B cell (primary cell): Measurements from ENCODE around the gene CMTM5. TPM values are rescaled to one million over a fixed set of nuclear protein-coding genes. Genes with fewer than 3 reads are reported as not detected.

ENCODE experiments used
- ATAC-seq: fragments of 200-7000 bp; cut with Tn5 transposase; one replicate; pipeline ENCODE4 v1.10.0; 2021; ENCODE audit warnings: low read depth, mild to moderate bottlenecking, moderate number of reproducible peaks, moderate library complexity
- CTCF ChIA-PET: fragments of 350-600 bp; sonication (Branson Sonifier 250); formaldehyde crosslinking; loops from one replicate; lab custom pipeline; 2021; ENCODE audit warnings: antibody characterized with exemption, inconsistent platforms; lab: Charles Lee
- POLR2A ChIA-PET: fragments of 350-600 bp; sonication (Branson Sonifier 250); formaldehyde crosslinking; loops from one replicate; lab custom pipeline; 2021; ENCODE audit warnings: antibody characterized with exemption; lab: Charles Lee
- DNase-seq: peaks from one replicate; pipeline ENCODE4 v3.0.0; 2013
- H2AFZ ChIP-seq: 2 replicates; pipeline ENCODE4 v1.6.1; 2012; ENCODE audit warnings: mild to moderate bottlenecking, low read depth, low read length; ENCODE audit not compliant: insufficient read depth, poor library complexity, severe bottlenecking
- H3K27ac ChIP-seq, 2 donors: 1 replicate in 1 of 2; 2 replicates in 1 of 2; pipeline ENCODE4 v1.5.1; 2012 to 2013; ENCODE audit warnings: low read length in 2 of 2, mild to moderate bottlenecking in 2 of 2, moderate library complexity in 1 of 2
- H3K27me3 ChIP-seq, 4 experiments: fragments of 200-600 bp in 1 of 4; sonication (generic) in 1 of 4; replicated peaks in 1 of 4; 1 replicate in 2 of 4; 2 replicates in 2 of 4; pipeline versions ENCODE4 v1.6.1 to v1.7.0; 2013 to 2016; ENCODE audit warnings: low read length in 3 of 4, mild to moderate bottlenecking in 2 of 4, mixed read lengths in 1 of 4, moderate library complexity in 1 of 4; ENCODE audit not compliant: insufficient read depth in 4 of 4, control insufficient read depth in 3 of 4; ENCODE audit errors: control extremely low read depth in 1 of 4
- H3K36me3 ChIP-seq, 2 experiments: replicated peaks in 1 of 2; 1 replicate in 1 of 2; 2 replicates in 1 of 2; pipeline versions ENCODE4 v1.6.1 to v1.7.1; 2013; ENCODE audit warnings: low read length in 1 of 2; ENCODE audit not compliant: insufficient read depth in 2 of 2, control insufficient read depth in 1 of 2; ENCODE audit errors: control extremely low read depth in 1 of 2, extremely low read depth in 1 of 2
- H3K4me1 ChIP-seq, 2 donors: fragments of 200-600 bp in 1 of 2; sonication (generic) in 1 of 2; 1 replicate in 1 of 2; 2 replicates in 1 of 2; pipeline versions ENCODE4 v1.5.1 to v1.6.1; 2013 to 2017; ENCODE audit warnings: low read length in 2 of 2; ENCODE audit not compliant: control insufficient read depth in 2 of 2, insufficient read depth in 2 of 2
- H3K4me2 ChIP-seq: replicated peaks from 2 replicates; pipeline ENCODE3; 2012; ENCODE audit warnings: mild to moderate bottlenecking, low read depth, low read length; ENCODE audit not compliant: poor library complexity, severe bottlenecking
- H3K4me3 ChIP-seq, 5 experiments: fragments of 200-600 bp in 1 of 5; sonication (generic) in 1 of 5; 1 replicate in 3 of 5; 2 replicates in 2 of 5; pipeline versions ENCODE4 v1.5.1 to v1.7.0; 2011 to 2016; ENCODE audit warnings: low read length in 4 of 5, mild to moderate bottlenecking in 4 of 5, low read depth in 2 of 5, control low read depth in 1 of 5, moderate library complexity in 1 of 5; ENCODE audit not compliant: insufficient read depth in 1 of 5; ENCODE audit errors: control extremely low read depth in 1 of 5, extremely low read depth in 1 of 5
- H3K79me2 ChIP-seq: fragments of 200-600 bp; sonication (generic); one replicate; pipeline ENCODE4 v1.6.0; 2016; ENCODE audit warnings: low read length; ENCODE audit not compliant: control insufficient read depth, insufficient read depth
- H3K9ac ChIP-seq: fragments of 200-600 bp; sonication (generic); 2 replicates; pipeline ENCODE4 v1.6.1; 2017; ENCODE audit warnings: mild to moderate bottlenecking, low read length, moderate library complexity
- H3K9me3 ChIP-seq, 3 donors: one replicate each; pipeline versions ENCODE4 v1.6.1 to v1.7.1; 2013; ENCODE audit warnings: low read length in 2 of 3; ENCODE audit not compliant: control insufficient read depth in 2 of 3, insufficient read depth in 1 of 3; ENCODE audit errors: control extremely low read depth in 1 of 3
- H4K20me1 ChIP-seq: 2 replicates; pipeline ENCODE4 v1.6.0; 2012; ENCODE audit warnings: mild to moderate bottlenecking, low read length; ENCODE audit not compliant: insufficient read depth, control insufficient read depth, poor library complexity, severe bottlenecking
- H3K27ac Mint-ChIP-seq: one replicate; pipeline ENCODE4 v1.8.0; 2021; ENCODE audit warnings: mixed read lengths
- H3K27me3 Mint-ChIP-seq: one replicate; pipeline ENCODE4 v1.8.0; 2021; ENCODE audit warnings: mixed read lengths
- H3K4me1 Mint-ChIP-seq: one replicate; pipeline ENCODE4 v1.8.0; 2021; ENCODE audit warnings: mixed read lengths
- H3K4me3 Mint-ChIP-seq: one replicate; pipeline ENCODE4 v1.8.0; 2021; ENCODE audit warnings: mixed read lengths
- H3K9me3 Mint-ChIP-seq: one replicate; pipeline ENCODE4 v1.8.0; 2022; ENCODE audit warnings: mixed read lengths; ENCODE audit not compliant: insufficient read depth
- EZH2 ChIP-seq: IDR thresholded peaks from 2 replicates; pipeline ENCODE4 v1.6.1; 2012; ENCODE audit warnings: borderline replicate concordance, low read depth, mild to moderate bottlenecking, moderate library complexity, low read length; ENCODE audit not compliant: insufficient read depth, poor library complexity, severe bottlenecking
- WGBS: methylation state at CpG from one replicate; pipeline ENCODE4 v1.1.5; 2013; ENCODE audit warnings: missing lambda C conversion rate; ENCODE audit not compliant: insufficient coverage; 5-methylcytosine and 5-hydroxymethylcytosine counted together
- intact Hi-C: fragments of 100-400 bp; cut with micrococcal nuclease; formaldehyde crosslinking; loops from one replicate; pipeline ENCODE4 v1.10.0; 2022
- polyA plus RNA-seq: library from polyadenylated mRNA; depleted of rRNA; stranded (reverse); fragments of >200 nt; gene quantifications from 2 replicates; pipeline ENCODE4 v1.2.3, GENCODE V29; 2012
- total RNA-seq, 2 donors: library from RNA; stranded (reverse); fragments of 120-200 nt in 1 of 2; gene quantifications; 1 replicate in 1 of 2; 2 replicates in 1 of 2; pipeline versions ENCODE4 v1.2.3 to v1.2.4, GENCODE V29; 2013 to 2022
- TF ChIP-seq, protein P1 (sequence below): fragments of 200-600 bp; IDR thresholded peaks from one replicate; pipeline ENCODE4 v1.8.0; 2022; ENCODE audit warnings: antibody characterized with exemption, mild to moderate bottlenecking

CMTM5 gene
- total and polyA plus RNA-seq, 2 donors (not counting 1 experiment from before 2014, with no cell fraction given): 0.18 TPM; not detected in 1

DNA sequence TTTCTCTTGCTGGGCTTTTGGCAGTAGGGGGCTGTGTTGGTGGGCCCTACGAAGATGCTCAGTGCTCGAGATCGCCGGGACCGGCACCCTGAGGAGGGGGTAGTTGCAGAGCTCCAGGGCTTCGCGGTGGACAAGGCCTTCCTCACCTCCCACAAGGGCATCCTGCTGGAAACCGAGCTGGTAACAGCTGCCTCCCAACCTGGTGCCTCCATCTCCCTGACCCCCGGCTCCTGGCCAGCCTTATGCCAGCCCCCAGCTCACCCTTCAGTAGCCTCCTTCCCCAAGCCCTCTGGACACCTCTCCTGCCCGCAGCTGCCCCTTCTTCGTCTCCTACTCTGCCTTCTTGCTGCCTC lies 328 bp downstream of the CMTM5 start:
- Histone ChIP-seq H3K27me3 (peaks cover 0 to 14% (median 0%) of the 10 kb centered on the region in 4 experiments), H3K79me2 (no peaks in the 10 kb centered on the region), H3K4me3 (no peak overlapping the region), H3K36me3 (no peaks in the 10 kb centered on the region), H3K27ac (no peak overlapping the region), H3K4me1 (no peaks in the 10 kb centered on the region), H4K20me1 (no peaks in the 10 kb centered on the region), H3K9me3 (no peaks in the 10 kb centered on the region), H2AFZ (no peak overlapping the region), H3K4me2 (no peak overlapping the region), H3K9ac (no peak overlapping the region)
- CTCF ChIA-PET: interaction anchor here (5.7 to 8.7 kb wide), 2 partner anchors 110 to 256 kb away, joined by 48 to 129 read pairs; no protein-coding TSS in a partner anchor
- ATAC-seq: no peak
- Mint-ChIP-seq H3K9me3 (no peaks in the 10 kb centered on the region), H3K27ac (no peak overlapping the region), H3K27me3 (peaks cover 17% of the 10 kb centered on the region), H3K4me1 (no peaks in the 10 kb centered on the region), H3K4me3 (no peak overlapping the region)
- 81% methylated on average over 10 of the region's 11 CpGs for WGBS
- POLR2A ChIA-PET: no interaction called here
- TF ChIP-seq EZH2: no peak
- TF ChIP-seq, protein P1, sequence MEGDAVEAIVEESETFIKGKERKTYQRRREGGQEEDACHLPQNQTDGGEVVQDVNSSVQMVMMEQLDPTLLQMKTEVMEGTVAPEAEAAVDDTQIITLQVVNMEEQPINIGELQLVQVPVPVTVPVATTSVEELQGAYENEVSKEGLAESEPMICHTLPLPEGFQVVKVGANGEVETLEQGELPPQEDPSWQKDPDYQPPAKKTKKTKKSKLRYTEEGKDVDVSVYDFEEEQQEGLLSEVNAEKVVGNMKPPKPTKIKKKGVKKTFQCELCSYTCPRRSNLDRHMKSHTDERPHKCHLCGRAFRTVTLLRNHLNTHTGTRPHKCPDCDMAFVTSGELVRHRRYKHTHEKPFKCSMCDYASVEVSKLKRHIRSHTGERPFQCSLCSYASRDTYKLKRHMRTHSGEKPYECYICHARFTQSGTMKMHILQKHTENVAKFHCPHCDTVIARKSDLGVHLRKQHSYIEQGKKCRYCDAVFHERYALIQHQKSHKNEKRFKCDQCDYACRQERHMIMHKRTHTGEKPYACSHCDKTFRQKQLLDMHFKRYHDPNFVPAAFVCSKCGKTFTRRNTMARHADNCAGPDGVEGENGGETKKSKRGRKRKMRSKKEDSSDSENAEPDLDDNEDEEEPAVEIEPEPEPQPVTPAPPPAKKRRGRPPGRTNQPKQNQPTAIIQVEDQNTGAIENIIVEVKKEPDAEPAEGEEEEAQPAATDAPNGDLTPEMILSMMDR: no peak
- intact Hi-C loops: no loop called here
- DNase-seq: no peak

DNA sequence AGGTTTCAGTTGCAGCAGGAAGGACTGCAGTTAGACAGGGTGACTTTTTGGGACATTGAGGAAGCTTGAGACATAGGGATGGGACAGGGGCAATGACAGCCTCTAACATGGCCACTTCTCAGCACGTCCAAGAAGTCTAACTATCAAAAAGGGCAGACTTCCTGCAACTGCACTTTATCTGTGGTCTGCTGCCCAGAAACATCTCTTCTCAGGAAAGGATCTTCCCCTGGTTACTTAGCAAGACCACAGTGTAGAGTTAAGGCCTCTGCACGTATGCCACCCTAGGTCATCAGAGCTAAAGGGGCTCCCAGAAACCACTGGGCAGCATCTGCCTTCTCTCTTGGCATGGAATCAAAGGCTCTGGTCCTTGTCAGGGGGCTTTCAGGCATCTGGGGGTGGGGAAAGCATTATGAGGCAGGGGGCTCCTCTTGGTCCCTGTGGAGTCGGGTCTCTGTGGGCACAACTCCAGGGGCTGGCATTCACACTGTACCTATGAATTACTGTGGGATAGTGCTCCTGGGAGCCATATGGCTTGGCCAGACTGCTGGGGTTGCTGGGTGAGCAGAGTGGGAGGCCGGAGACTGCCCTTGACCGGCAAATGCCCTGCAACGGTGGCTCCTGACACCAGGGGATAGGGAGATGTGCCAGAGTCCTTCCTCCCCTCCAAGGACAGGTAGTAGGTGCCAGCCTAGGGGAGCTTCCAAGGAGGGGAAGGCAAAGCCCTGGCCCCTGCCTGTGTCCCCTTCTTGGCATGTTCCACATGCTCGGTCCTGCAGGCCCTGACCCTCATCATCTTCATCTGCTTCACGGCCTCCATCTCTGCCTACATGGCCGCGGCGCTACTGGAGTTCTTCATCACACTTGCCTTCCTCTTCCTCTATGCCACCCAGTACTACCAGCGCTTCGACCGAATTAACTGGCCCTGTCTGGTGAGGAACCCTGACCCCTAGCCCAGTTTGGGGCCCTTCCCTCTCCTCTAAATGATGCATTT lies 1.0 kb downstream of the CMTM5 start:
- Histone ChIP-seq H3K9ac (no peak overlapping the region), H3K36me3 (no peaks in the 10 kb centered on the region), H3K79me2 (no peaks in the 10 kb centered on the region), H3K4me1 (no peaks in the 10 kb centered on the region), H4K20me1 (no peaks in the 10 kb centered on the region), H3K27ac (no peak overlapping the region), H3K4me3 (no peak overlapping the region), H3K27me3 (peaks cover 0 to 16% (median 0%) of the 10 kb centered on the region in 4 experiments), H3K9me3 (no peaks in the 10 kb centered on the region), H3K4me2 (no peak overlapping the region), H2AFZ (no peak overlapping the region)
- no peak for DNase-seq
- WGBS: 86% methylated on average over 11 of the region's 14 CpGs
- POLR2A ChIA-PET: no interaction called here
- Mint-ChIP-seq H3K4me3 (no peak overlapping the region), H3K4me1 (no peaks in the 10 kb centered on the region), H3K9me3 (no peaks in the 10 kb centered on the region), H3K27me3 (peaks cover 24% of the 10 kb centered on the region), H3K27ac (no peak overlapping the region)
- no peak for TF ChIP-seq EZH2
- TF ChIP-seq, protein P1: no peak
- intact Hi-C loops: no loop called here
- ATAC-seq: no peak
- CTCF ChIA-PET: interaction anchor here (5.7 to 8.7 kb wide), 2 partner anchors 110 to 257 kb away, joined by 48 to 129 read pairs; no protein-coding TSS in a partner anchor
